ENCODE results near the gene PID1.

- TF ChIP-seq CTCF (IDR thresholded peaks at IDR 0.05) (no peak; the same call in 1 of the 2 replicates), POLR2AphosphoS5 (IDR thresholded peaks at IDR 0.05; ENCODE audit: low read depth, low read length) (no peak), TCF7L2 (IDR thresholded peaks at IDR 0.05; ENCODE audit: low read depth, low read length) (no peak), SIN3A (IDR thresholded peaks at IDR 0.05; ENCODE audit: borderline replicate concordance, insufficient read depth, low read depth, low read length) (no peak)
These were observed 106.4 kb downstream of the PID1 start for GRCh38 chr2:229164545-229165249.

Measured in Panc1 (cell line).